Spleen (tissue), 7 donors: ENCODE measurements around the gene DCPS.

Experiments
- CTCF ChIP-seq, 11 experiments: fragments of 200-600 bp in 7 of 11; fragments of 450-650 bp in 4 of 11; sonication (generic) in 4 of 11; IDR thresholded peaks in 8 of 11; conservative IDR thresholded peaks in 3 of 11; 1 replicate in 7 of 11; 2 replicates in 4 of 11; pipeline versions ENCODE4 v1.4.0 to v1.8.0; 2016 to 2021; ENCODE audit warnings: antibody characterized with exemption in 11 of 11, inconsistent platforms in 4 of 11, mild to moderate bottlenecking in 1 of 11
- POLR2A ChIP-seq, 3 donors: fragments of 450-650 bp; IDR thresholded peaks; one replicate each; pipeline ENCODE4 v1.5.1; 2017; ENCODE audit warnings: antibody characterized with exemption in 3 of 3, mild to moderate bottlenecking in 1 of 3
- POLR2AphosphoS5 ChIP-seq, 3 donors: sonication (generic); formaldehyde crosslinking; IDR thresholded peaks; one replicate each; pipeline ENCODE4 v1.5.1; 2017; ENCODE audit warnings: antibody characterized with exemption in 3 of 3
- donor health status: DM: no; HTN: no; CAD: no; lungs with moderate emphysema.
- donor health status: DM: no; HTN: no; CAD: no.
- donor health status: DM: no; HTN: no; CAD: no.

- TF ChIP-seq CTCF (IDR thresholded peaks at IDR 0.05 in 8 of 11, conservative IDR thresholded peaks at IDR 0.05 in 3 of 11) (no peak), POLR2A (IDR thresholded peaks at IDR 0.05) (no peak), POLR2AphosphoS5 (IDR thresholded peaks at IDR 0.05) (no peak)
Observed at GRCh38 chr11:126310992-126311310, 7.1 kb downstream of the DCPS start.
